Bronchial epithelial cell (primary cell): Measurements from ENCODE around the gene MGMT. TPM values are rescaled to one million over a fixed set of nuclear protein-coding genes. Genes with fewer than 3 reads are reported as not detected.

Experiments used
- DNase-seq: peaks from one replicate; pipeline ENCODE4 v3.0.0-alpha.2; 2010; ENCODE audit warnings: low read depth
- FAIRE-seq: peaks from 2 replicates; lab custom pipeline; 2011; peaks lifted over from hg19 to GRCh38; lab: Jason Lieb, UNC
- H3K27me3 ChIP-seq: 2 replicates; pipeline ENCODE4 v1.5.1; 2011; ENCODE audit warnings: low read length; ENCODE audit not compliant: control insufficient read depth, insufficient read depth
- H3K36me3 ChIP-seq: 2 replicates; pipeline ENCODE4 v1.5.1; 2011; ENCODE audit warnings: low read length; ENCODE audit not compliant: control insufficient read depth, insufficient read depth
- H3K4me3 ChIP-seq: 2 replicates; pipeline ENCODE4 v1.5.1; 2011; ENCODE audit warnings: mild to moderate bottlenecking, low read depth, low read length, control low read depth
- total RNA-seq: library from RNA; depleted of rRNA; stranded (reverse); fragments of >200 nt; gene quantifications from 2 replicates; pipeline ENCODE4 v1.2.1, GENCODE V29; 2014
- TF ChIP-seq, protein P1 (sequence below): IDR thresholded peaks from 2 replicates; pipeline ENCODE4 v1.5.1; 2011; ENCODE audit warnings: mild to moderate bottlenecking, moderate library complexity, low read length, control low read depth, inconsistent platforms; ENCODE audit not compliant: insufficient read depth, severe bottlenecking

MGMT gene
- total RNA-seq, 1 donor from 2014 or later, result 19.7 TPM

DNA sequence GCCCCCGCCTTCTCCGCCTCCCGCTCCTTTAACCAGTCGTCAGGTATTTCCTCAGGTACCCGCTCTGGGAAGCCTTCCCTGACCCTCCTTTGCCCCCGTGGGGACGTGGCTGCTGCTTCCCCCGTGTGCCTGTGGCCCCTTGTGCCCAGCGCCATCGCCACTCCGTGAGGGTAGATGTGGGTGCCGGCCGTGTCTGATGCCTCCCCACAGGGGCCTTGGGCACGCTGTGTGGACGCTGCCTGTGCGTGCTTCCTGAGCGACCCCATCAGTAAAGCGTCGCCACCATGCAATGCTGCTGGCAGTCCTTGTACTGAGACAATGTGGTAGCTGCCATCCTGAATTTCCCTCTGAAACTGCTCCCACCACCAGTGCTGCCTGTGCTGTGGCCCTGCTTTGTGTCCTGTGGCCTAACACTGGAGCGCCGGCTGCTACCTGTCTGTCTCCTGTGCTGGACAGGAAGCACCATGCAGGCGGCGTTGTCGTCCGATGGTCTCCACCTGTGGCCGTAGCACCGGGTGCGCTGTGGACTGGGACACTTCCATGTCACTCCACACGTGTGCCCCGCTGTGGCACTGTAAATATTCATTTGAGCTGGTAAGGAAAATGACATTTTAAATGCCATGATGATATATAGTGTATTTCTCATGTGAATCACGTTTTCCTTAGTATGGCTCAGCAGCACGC is 213.8 kb downstream of the MGMT start:
- no peak overlapping the region for H3K4me3 ChIP-seq
- H3K27me3 ChIP-seq, result no peaks in the 10 kb centered on the region
- FAIRE-seq, result no peak
- H3K36me3 ChIP-seq, result no peaks in the 10 kb centered on the region
- DNase-seq, result no peak
- TF ChIP-seq, protein P1, sequence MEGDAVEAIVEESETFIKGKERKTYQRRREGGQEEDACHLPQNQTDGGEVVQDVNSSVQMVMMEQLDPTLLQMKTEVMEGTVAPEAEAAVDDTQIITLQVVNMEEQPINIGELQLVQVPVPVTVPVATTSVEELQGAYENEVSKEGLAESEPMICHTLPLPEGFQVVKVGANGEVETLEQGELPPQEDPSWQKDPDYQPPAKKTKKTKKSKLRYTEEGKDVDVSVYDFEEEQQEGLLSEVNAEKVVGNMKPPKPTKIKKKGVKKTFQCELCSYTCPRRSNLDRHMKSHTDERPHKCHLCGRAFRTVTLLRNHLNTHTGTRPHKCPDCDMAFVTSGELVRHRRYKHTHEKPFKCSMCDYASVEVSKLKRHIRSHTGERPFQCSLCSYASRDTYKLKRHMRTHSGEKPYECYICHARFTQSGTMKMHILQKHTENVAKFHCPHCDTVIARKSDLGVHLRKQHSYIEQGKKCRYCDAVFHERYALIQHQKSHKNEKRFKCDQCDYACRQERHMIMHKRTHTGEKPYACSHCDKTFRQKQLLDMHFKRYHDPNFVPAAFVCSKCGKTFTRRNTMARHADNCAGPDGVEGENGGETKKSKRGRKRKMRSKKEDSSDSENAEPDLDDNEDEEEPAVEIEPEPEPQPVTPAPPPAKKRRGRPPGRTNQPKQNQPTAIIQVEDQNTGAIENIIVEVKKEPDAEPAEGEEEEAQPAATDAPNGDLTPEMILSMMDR, result no peak

DNA sequence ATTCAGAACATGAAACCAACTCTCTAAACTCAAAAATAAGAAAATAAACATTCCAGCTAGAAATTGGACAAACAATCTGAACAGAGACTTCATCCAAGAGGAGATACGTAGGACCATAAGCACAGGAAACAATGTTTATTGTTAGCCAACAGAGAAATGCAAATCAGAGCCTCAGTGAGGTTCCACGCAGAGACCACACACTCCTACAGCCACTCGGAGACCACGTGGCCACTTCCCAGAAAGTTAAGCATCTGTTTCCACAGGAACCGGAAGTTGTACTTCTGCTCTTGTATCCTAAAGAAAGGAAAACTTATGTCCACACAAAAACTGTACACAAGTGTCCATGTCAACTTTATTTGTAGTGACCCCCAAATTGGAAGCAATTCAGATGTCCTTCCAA is 214.8 kb downstream of the MGMT start:
- no peaks in the 10 kb centered on the region for H3K36me3 ChIP-seq
- DNase-seq, result no peak
- no peak for FAIRE-seq
- no peak overlapping the region for H3K4me3 ChIP-seq
- H3K27me3 ChIP-seq, result no peaks in the 10 kb centered on the region
- TF ChIP-seq, protein P1, result no peak

DNA sequence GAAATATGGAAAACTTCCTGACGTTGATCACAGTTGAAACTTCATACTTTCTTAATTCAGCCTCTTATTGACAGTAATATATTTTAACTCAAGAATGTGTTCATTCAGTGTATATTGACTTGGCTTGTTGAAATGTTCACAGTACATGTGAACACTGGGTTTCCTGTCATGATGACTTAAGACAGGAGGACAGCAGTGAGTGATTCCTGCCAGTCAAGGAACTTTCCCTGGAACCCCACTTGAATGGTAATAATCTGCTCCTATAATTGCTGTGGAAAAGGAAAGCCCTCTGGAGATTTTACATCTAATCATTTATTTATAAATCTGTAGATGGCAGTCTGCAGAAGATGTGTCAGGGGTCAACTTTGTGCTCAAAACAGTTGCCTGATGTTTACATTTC is 216.5 kb downstream of the MGMT start:
- Histone ChIP-seq H3K36me3 (no peaks in the 10 kb centered on the region), H3K4me3 (no peak overlapping the region), H3K27me3 (no peaks in the 10 kb centered on the region)
- FAIRE-seq (no peak), DNase-seq (no peak)
- TF ChIP-seq, protein P1, result no peak

DNA sequence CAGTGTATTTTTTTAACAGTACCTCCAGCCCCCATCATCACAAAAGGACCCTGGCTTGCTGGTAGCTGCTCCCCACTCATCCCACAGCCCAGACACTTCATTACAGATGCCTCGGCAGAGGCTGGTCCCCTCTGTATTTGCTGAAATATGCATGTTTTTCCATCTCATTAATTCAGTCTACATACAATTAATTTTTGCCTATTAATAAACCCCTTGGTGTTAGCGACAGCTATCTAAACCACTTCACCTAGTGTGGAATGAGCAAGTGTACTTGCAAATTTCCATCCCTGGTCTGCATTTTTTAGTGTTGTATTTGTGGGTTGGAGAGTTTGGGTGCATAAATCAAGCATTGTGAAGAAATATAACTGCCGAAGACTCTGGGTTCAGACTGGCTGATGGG is 216.9 kb downstream of the MGMT start:
- no peak for FAIRE-seq
- TF ChIP-seq, protein P1, result no peak
- H3K4me3 ChIP-seq, result no peak overlapping the region
- DNase-seq, result no peak
- no peaks in the 10 kb centered on the region for H3K36me3 ChIP-seq
- no peaks in the 10 kb centered on the region for H3K27me3 ChIP-seq

DNA sequence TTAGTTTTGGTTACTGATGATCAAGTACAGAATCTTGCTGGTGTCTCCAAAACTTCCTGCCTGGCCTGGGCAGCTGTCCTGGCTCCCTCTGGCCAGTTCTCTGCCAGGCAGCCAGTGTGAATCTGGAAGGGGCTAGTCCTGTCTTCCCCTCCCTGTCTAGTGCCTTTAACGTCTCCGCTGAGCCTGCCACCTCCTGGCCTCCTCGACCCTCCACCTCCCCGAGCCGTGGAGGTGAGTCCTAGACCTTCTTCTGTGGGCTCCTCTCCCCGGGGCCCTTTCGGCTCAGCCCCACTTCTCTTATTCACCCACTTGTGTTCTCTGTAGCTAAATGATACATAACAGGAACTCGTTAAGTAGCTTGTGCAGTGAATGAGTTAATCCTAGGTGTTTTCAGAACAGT is 218.2 kb downstream of the MGMT start:
- Histone ChIP-seq H3K4me3 (no peak overlapping the region), H3K27me3 (no peaks in the 10 kb centered on the region), H3K36me3 (no peaks in the 10 kb centered on the region)
- FAIRE-seq (no peak), DNase-seq (no peak)
- TF ChIP-seq, protein P1, result no peak

DNA sequence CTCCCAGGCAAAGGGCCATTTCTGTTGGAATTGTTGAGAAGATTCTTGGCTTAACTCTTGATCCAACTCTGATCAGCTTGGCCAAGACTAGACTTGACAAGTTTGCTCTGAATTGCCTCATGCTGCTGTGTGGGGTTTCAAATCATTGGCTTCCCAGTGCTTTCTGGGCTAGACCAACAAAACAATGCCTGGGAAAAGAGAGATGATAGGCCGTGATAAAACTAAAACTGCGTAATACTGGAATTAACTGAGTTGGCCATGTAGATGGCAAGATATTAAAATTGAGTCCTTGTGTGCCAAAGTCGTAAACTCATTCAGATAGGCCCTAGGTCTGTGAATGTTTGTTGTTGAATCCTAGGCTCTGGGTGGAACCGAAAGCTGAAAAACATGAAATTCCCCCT is 222.6 kb downstream of the MGMT start:
- Histone ChIP-seq H3K27me3 (no peaks in the 10 kb centered on the region), H3K36me3 (no peaks in the 10 kb centered on the region), H3K4me3 (no peak overlapping the region)
- TF ChIP-seq, protein P1, result no peak
- DNase-seq, result no peak
- no peak for FAIRE-seq
